ENCODE results near the gene LRP5.

Gene LRP5

DNA sequence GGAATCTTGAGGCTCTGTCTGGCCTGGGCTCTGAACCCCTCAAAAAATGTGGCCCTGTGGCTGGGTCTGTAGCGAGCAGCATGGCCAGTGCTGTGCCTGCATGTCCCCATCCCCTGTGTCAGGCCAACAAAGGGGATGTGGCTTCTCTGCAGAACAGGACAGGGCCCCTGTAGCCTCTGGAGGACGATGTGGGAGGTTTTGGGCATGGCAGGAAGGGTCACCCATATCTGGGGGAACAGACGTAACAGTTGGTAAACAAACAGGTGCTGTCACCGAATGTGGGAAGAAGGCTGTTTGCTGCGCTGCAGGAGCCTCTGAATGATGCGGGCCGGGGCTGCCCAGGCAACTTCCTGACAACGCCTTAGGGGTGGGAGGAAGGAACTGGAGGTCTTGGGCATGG lies 35.0 kb downstream of the LRP5 start:
- no peaks in the 10 kb centered on the region for H3K9me2 ChIP-seq (replicated peaks; ENCODE audit: insufficient read depth, low read length)
- H3K9ac ChIP-seq (ENCODE audit: low read length): no peak overlapping the region
- no peaks in the 10 kb centered on the region for H3K9me3 ChIP-seq (ENCODE audit: insufficient read depth, low read length)
- no peaks in the 10 kb centered on the region for H3K36me3 ChIP-seq (ENCODE audit: low read length)
- H3F3A ChIP-seq (ENCODE audit: insufficient read depth): no peaks in the 10 kb centered on the region
- H3K4me3 ChIP-seq (ENCODE audit: insufficient read depth, low read length, poor library complexity, severe bottlenecking): no peak overlapping the region
- no peak for TF ChIP-seq EZH2phosphoT487 (conservative IDR thresholded peaks at IDR 0.05; ENCODE audit: low read length)
- TF ChIP-seq, protein P1, sequence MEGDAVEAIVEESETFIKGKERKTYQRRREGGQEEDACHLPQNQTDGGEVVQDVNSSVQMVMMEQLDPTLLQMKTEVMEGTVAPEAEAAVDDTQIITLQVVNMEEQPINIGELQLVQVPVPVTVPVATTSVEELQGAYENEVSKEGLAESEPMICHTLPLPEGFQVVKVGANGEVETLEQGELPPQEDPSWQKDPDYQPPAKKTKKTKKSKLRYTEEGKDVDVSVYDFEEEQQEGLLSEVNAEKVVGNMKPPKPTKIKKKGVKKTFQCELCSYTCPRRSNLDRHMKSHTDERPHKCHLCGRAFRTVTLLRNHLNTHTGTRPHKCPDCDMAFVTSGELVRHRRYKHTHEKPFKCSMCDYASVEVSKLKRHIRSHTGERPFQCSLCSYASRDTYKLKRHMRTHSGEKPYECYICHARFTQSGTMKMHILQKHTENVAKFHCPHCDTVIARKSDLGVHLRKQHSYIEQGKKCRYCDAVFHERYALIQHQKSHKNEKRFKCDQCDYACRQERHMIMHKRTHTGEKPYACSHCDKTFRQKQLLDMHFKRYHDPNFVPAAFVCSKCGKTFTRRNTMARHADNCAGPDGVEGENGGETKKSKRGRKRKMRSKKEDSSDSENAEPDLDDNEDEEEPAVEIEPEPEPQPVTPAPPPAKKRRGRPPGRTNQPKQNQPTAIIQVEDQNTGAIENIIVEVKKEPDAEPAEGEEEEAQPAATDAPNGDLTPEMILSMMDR (IDR thresholded peaks at IDR 0.05; ENCODE audit: insufficient read depth, low read length, poor library complexity, severe bottlenecking): no peak
- no peak overlapping the region for H2AFZ ChIP-seq (ENCODE audit: low read depth, low read length, severe bottlenecking)
- H3K27me3 ChIP-seq (ENCODE audit: low read length): no peaks in the 10 kb centered on the region
- H3K27ac ChIP-seq (ENCODE audit: low read depth, low read length): no peak overlapping the region
- no peaks in the 10 kb centered on the region for H4K20me1 ChIP-seq (ENCODE audit: low read depth, low read length)
- no peaks in the 10 kb centered on the region for H3K79me2 ChIP-seq (ENCODE audit: insufficient read depth, low read length)
- H3K4me2 ChIP-seq (ENCODE audit: low read depth, low read length, poor library complexity, severe bottlenecking): no peak overlapping the region

DNA sequence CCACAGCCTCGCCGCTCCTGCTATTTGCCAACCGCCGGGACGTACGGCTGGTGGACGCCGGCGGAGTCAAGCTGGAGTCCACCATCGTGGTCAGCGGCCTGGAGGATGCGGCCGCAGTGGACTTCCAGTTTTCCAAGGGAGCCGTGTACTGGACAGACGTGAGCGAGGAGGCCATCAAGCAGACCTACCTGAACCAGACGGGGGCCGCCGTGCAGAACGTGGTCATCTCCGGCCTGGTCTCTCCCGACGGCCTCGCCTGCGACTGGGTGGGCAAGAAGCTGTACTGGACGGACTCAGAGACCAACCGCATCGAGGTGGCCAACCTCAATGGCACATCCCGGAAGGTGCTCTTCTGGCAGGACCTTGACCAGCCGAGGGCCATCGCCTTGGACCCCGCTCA lies 35.5 kb downstream of the LRP5 start:
- Histone ChIP-seq H4K20me1 (ENCODE audit: low read depth, low read length) (no peaks in the 10 kb centered on the region), H3K27ac (ENCODE audit: low read depth, low read length) (no peak overlapping the region), H3K9ac (ENCODE audit: low read length) (no peak overlapping the region), H3K9me2 (replicated peaks; ENCODE audit: insufficient read depth, low read length) (no peaks in the 10 kb centered on the region), H3K36me3 (ENCODE audit: low read length) (no peaks in the 10 kb centered on the region), H3K4me3 (ENCODE audit: insufficient read depth, low read length, poor library complexity, severe bottlenecking) (no peak overlapping the region), H3K4me2 (ENCODE audit: low read depth, low read length, poor library complexity, severe bottlenecking) (no peak overlapping the region), H3K9me3 (ENCODE audit: insufficient read depth, low read length) (no peaks in the 10 kb centered on the region), H2AFZ (ENCODE audit: low read depth, low read length, severe bottlenecking) (no peak overlapping the region), H3K27me3 (ENCODE audit: low read length) (no peaks in the 10 kb centered on the region), H3K79me2 (ENCODE audit: insufficient read depth, low read length) (no peaks in the 10 kb centered on the region), H3F3A (ENCODE audit: insufficient read depth) (no peaks in the 10 kb centered on the region)
- no peak for TF ChIP-seq EZH2phosphoT487 (conservative IDR thresholded peaks at IDR 0.05; ENCODE audit: low read length)
- TF ChIP-seq, protein P1 (IDR thresholded peaks at IDR 0.05; ENCODE audit: insufficient read depth, low read length, poor library complexity, severe bottlenecking): no peak

DNA sequence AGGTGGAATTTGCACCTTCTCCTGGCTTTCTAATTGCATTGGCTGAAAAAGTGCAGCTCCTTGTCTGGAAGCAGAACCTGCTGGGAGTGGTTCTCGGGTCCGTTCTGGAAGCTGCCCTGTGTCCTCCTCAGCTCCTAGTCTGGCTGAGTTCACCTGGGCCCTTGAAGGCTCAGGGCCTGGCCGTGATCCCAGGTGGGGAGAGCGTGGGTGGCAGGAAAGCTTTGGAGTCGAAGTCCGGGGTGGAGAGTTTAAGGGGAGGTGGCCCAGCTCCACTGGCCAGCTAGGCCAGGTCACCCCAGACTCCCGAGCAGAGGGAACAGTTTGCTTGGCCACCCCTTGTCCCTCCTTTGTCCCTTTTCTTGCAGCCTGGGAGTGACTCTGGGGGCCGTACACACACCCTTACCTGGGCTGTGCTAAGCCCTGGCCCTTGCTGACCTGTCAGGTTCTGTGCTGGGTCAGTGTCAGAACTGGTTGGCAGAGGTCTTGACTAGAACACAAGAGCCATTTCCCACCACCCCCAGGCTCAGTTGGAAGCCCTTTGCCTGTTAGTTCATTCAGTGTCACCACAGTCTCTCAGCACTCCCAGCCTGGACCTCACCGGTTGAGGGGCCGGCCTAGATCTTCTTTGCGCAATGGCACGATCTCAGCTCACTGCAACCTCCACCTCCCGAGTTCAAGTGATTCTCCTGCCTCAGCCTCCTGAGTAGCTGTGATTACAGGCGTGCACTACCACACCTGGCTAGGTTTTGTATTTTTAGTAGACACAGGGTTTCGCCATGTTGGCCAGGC lies 37.3 kb downstream of the LRP5 start:
- Histone ChIP-seq H3K27me3 (ENCODE audit: low read length) (no peaks in the 10 kb centered on the region), H3K9me2 (replicated peaks; ENCODE audit: insufficient read depth, low read length) (no peaks in the 10 kb centered on the region), H3K79me2 (ENCODE audit: insufficient read depth, low read length) (no peaks in the 10 kb centered on the region), H4K20me1 (ENCODE audit: low read depth, low read length) (no peaks in the 10 kb centered on the region), H3K36me3 (ENCODE audit: low read length) (no peaks in the 10 kb centered on the region), H3K9me3 (ENCODE audit: insufficient read depth, low read length) (no peaks in the 10 kb centered on the region), H2AFZ (ENCODE audit: low read depth, low read length, severe bottlenecking) (no peak overlapping the region), H3K9ac (ENCODE audit: low read length) (no peak overlapping the region), H3K4me3 (ENCODE audit: insufficient read depth, low read length, poor library complexity, severe bottlenecking) (no peak overlapping the region), H3F3A (ENCODE audit: insufficient read depth) (no peaks in the 10 kb centered on the region), H3K4me2 (ENCODE audit: low read depth, low read length, poor library complexity, severe bottlenecking) (no peak overlapping the region), H3K27ac (ENCODE audit: low read depth, low read length) (no peak overlapping the region)
- no peak for TF ChIP-seq EZH2phosphoT487 (conservative IDR thresholded peaks at IDR 0.05; ENCODE audit: low read length)

GRCh38 chr11:68350759-68351449 lies 38.5 kb downstream of the LRP5 start:
- TF ChIP-seq, protein P1 (IDR thresholded peaks at IDR 0.05; ENCODE audit: insufficient read depth, low read length, poor library complexity, severe bottlenecking): no peak
- TF ChIP-seq EZH2phosphoT487 (conservative IDR thresholded peaks at IDR 0.05; ENCODE audit: low read length): no peak
- no peaks in the 10 kb centered on the region for H3K9me2 ChIP-seq (replicated peaks; ENCODE audit: insufficient read depth, low read length)
- H3K9ac ChIP-seq (ENCODE audit: low read length): no peak overlapping the region
- H3K4me2 ChIP-seq (ENCODE audit: low read depth, low read length, poor library complexity, severe bottlenecking): no peak overlapping the region
- H3K9me3 ChIP-seq (ENCODE audit: insufficient read depth, low read length): no peaks in the 10 kb centered on the region
- no peaks in the 10 kb centered on the region for H3F3A ChIP-seq (ENCODE audit: insufficient read depth)
- H2AFZ ChIP-seq (ENCODE audit: low read depth, low read length, severe bottlenecking): no peak overlapping the region
- H4K20me1 ChIP-seq (ENCODE audit: low read depth, low read length): no peaks in the 10 kb centered on the region
- H3K27me3 ChIP-seq (ENCODE audit: low read length): no peaks in the 10 kb centered on the region
- no peak overlapping the region for H3K4me3 ChIP-seq (ENCODE audit: insufficient read depth, low read length, poor library complexity, severe bottlenecking)
- no peaks in the 10 kb centered on the region for H3K79me2 ChIP-seq (ENCODE audit: insufficient read depth, low read length)
- no peaks in the 10 kb centered on the region for H3K36me3 ChIP-seq (ENCODE audit: low read length)
- H3K27ac ChIP-seq (ENCODE audit: low read depth, low read length): no peak overlapping the region
